Adrenal gland (tissue), 12 donors: ENCODE results near the gene CNOT6. TPM values are rescaled to one million over a fixed set of nuclear protein-coding genes. Genes with fewer than 3 reads are reported as not detected.
"Not testable (repeated sequence)": the region's sequence is repeated elsewhere in the genome, so short reads cannot be mapped to it uniquely, and the experiment has no call there.

ENCODE experiments used
- DNase-seq, 7 donors: peaks; one replicate each; pipeline ENCODE4 v3.0.0-alpha.2; 2019 to 2020
- H3K27ac ChIP-seq, 5 donors: fragments of 200-600 bp; sonication (generic) in 4 of 5; 1 replicate in 3 of 5; 2 replicates in 2 of 5; pipeline versions ENCODE4 v1.5.1 to v1.8.0; 2016 to 2020; ENCODE audit warnings: mild to moderate bottlenecking in 1 of 5
- H3K27me3 ChIP-seq: fragments of 200-600 bp; 2 replicates; pipeline ENCODE4 v1.8.0; 2021
- H3K36me3 ChIP-seq, 2 donors: fragments of 200-600 bp; replicated peaks in 1 of 2; 1 replicate in 1 of 2; 2 replicates in 1 of 2; pipeline versions ENCODE4 v1.5.1 to v1.8.0; 2018 to 2022
- H3K4me1 ChIP-seq, 2 donors: fragments of 200-600 bp; replicated peaks in 1 of 2; 1 replicate in 1 of 2; 2 replicates in 1 of 2; pipeline versions ENCODE4 v1.5.1 to v1.8.0; 2018 to 2021
- H3K4me3 ChIP-seq, 4 donors: fragments of 200-600 bp; sonication (generic) in 3 of 4; one replicate each; pipeline ENCODE4 v1.5.1; 2016 to 2018
- H3K9me3 ChIP-seq, 3 donors: fragments of 200-600 bp; sonication (generic) in 1 of 3; replicated peaks in 1 of 3; 1 replicate in 2 of 3; 2 replicates in 1 of 3; pipeline versions ENCODE4 v1.5.1 to v1.8.0; 2016 to 2021
- POLR2A ChIP-seq, 2 donors: fragments of 450-650 bp; IDR thresholded peaks; one replicate each; pipeline ENCODE4 v1.6.1; 2017; ENCODE audit warnings: antibody characterized with exemption in 2 of 2, mild to moderate bottlenecking in 2 of 2, moderate library complexity in 1 of 2
- WGBS, 4 donors: extraction: QIAGEN DNeasy Blood & Tissue Kit in 2 of 4; methylation state at CpG; one replicate each; pipeline versions ENCODE4 v1.1.5 to v1.1.7; 2013 to 2017; 5-methylcytosine and 5-hydroxymethylcytosine counted together
- intact Hi-C, 2 donors: fragments of 100-400 bp; cut with DNase I; formaldehyde crosslinking; loops; one replicate each; pipeline versions ENCODE4 v1.14.1 to v1.15.0; 2022 to 2023
- polyA plus RNA-seq, 3 donors: library from polyadenylated mRNA; stranded (reverse); fragments of 200-250 nt in 2 of 3; fragments of 350-450 nt in 1 of 3; fragmentation: Illumina TruSeq in 1 of 3; extraction: RNeasy Lipid Tissue Mini Kit (QIAGEN cat#74804) in 1 of 3; gene quantifications; one replicate each; pipeline ENCODE4 v1.2.3, GENCODE V29; 2013 to 2014
- total RNA-seq, 9 donors: library from RNA; depleted of rRNA in 4 of 9; stranded (reverse); fragments of >200 nt in 4 of 9; fragments of 120-200 nt in 1 of 9; fragmentation: NEBNext Ultra II Directional in 1 of 9; extraction: Animal tissue kit (Norgen Biotek cat#: 25700) in 1 of 9; gene quantifications; one replicate each; pipeline versions ENCODE4 v1.1.0 to v1.2.4, GENCODE V29; 2013 to 2023
- TF ChIP-seq, protein P1 (sequence below), 6 experiments: fragments of 450-650 bp in 4 of 6; fragments of 200-600 bp in 2 of 6; sonication (generic) in 1 of 6; IDR thresholded peaks; 1 replicate in 5 of 6; 2 replicates in 1 of 6; pipeline versions ENCODE4 v1.5.1 to v1.8.0; 2016 to 2021; ENCODE audit warnings: antibody characterized with exemption in 6 of 6, mild to moderate bottlenecking in 2 of 6, moderate library complexity in 1 of 6
- donor health status: healthy with polysubstance abuse.
- donor health status: Bipolar disorder and iron deficiency.
- donor health status: DM: yes; HTN: yes; CAD: no.
- donor health status: DM: no; HTN: no; CAD: no.
- donor health status: DM: no; HTN: no; CAD: no.
- donor health status: DM: yes; HTN: yes; CAD: no.

CNOT6 gene
- total and polyA plus RNA-seq, 12 donors: 4.4 to 19.9 (median 11.5) TPM

DNA sequence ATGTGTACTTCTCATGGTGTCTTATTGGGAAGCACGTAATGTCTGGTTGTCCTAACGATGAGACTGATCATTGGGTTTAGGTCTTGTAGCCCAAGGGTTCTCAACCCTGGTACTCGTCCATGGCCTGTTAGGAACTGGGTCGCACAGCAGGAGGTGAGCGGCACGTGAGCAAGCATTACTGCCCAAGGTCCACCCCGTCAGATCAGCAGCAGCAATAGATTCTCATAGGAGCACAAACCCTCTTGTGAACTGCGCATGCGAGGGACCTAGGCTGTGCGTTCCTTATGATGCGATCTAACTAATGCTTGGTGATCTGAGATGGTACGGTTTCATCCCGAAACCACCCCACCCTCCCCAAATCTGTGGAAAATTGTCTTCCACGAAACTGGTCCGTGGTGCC, 33.5 kb downstream of the CNOT6 start:
- H3K4me3 ChIP-seq: no peak overlapping the region
- no peaks in the 10 kb centered on the region for H3K27me3 ChIP-seq
- H3K9me3 ChIP-seq: no peaks in the 10 kb centered on the region
- TF ChIP-seq, protein P1, sequence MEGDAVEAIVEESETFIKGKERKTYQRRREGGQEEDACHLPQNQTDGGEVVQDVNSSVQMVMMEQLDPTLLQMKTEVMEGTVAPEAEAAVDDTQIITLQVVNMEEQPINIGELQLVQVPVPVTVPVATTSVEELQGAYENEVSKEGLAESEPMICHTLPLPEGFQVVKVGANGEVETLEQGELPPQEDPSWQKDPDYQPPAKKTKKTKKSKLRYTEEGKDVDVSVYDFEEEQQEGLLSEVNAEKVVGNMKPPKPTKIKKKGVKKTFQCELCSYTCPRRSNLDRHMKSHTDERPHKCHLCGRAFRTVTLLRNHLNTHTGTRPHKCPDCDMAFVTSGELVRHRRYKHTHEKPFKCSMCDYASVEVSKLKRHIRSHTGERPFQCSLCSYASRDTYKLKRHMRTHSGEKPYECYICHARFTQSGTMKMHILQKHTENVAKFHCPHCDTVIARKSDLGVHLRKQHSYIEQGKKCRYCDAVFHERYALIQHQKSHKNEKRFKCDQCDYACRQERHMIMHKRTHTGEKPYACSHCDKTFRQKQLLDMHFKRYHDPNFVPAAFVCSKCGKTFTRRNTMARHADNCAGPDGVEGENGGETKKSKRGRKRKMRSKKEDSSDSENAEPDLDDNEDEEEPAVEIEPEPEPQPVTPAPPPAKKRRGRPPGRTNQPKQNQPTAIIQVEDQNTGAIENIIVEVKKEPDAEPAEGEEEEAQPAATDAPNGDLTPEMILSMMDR (IDR thresholded peaks at IDR 0.05): no peak
- no peak for TF ChIP-seq POLR2A (IDR thresholded peaks at IDR 0.05)
- no peaks in the 10 kb centered on the region for H3K36me3 ChIP-seq
- no peak overlapping the region for H3K27ac ChIP-seq
- peaks cover 0 to 14% of the 10 kb centered on the region in 2 donors for H3K4me1 ChIP-seq
- DNase-seq: no peak
- WGBS, 4 donors: 94 to 96% (median 95%) methylated on average over 15 of the region's 15 CpGs
- intact Hi-C loops: no loop called here

GRCh38 chr5:180531036-180531585, 36.9 kb downstream of the CNOT6 start:
- intact Hi-C loops, H3K4me3 ChIP-seq, DNase-seq, H3K9me3 ChIP-seq, H3K27me3 ChIP-seq, H3K27ac ChIP-seq, H3K36me3 ChIP-seq, H3K4me1 ChIP-seq: not testable (repeated sequence)
- WGBS, 4 donors: 88 to 98% (median 93%) methylated on average over 15 to 41 of the region's 43 CpGs

- Histone ChIP-seq H3K9me3 (no peaks in the 10 kb centered on the region), H3K4me1 (no peaks in the 10 kb centered on the region), H3K36me3 (no peaks in the 10 kb centered on the region), H3K27me3 (no peaks in the 10 kb centered on the region), H3K27ac (no peak overlapping the region), H3K4me3 (no peak overlapping the region)
- intact Hi-C loops: no loop called here
- TF ChIP-seq, protein P1 (IDR thresholded peaks at IDR 0.05): no peak
- TF ChIP-seq POLR2A (IDR thresholded peaks at IDR 0.05): no peak
- WGBS, 4 donors: 98 to 100% (median 100%) methylated on average over 1 of the region's 1 CpG
- DNase-seq: no peak
Observed at GRCh38 chr5:180532268-180532667, 38.1 kb downstream of the CNOT6 start.

DNA sequence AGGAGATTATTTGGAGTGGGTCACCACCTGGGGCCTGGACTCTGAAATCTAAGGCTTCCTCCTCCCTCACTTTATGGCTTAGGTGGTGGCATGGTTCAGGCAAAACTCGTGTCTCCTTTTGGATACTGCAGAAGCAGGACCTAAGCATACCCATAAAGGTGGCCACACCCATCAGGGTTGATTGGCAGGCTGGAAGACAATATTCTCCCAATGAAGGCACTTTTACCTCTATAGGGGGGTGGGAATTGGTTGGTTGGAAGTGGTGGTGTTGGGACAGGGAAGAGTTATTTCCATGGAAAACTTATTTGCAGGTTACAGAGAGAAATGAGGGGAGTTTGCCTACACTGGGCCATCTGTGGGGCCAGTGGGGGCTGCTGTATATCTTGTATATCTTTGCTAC, 39.7 kb downstream of the CNOT6 start:
- intact Hi-C loops: no loop called here
- no peaks in the 10 kb centered on the region for H3K36me3 ChIP-seq

DNA sequence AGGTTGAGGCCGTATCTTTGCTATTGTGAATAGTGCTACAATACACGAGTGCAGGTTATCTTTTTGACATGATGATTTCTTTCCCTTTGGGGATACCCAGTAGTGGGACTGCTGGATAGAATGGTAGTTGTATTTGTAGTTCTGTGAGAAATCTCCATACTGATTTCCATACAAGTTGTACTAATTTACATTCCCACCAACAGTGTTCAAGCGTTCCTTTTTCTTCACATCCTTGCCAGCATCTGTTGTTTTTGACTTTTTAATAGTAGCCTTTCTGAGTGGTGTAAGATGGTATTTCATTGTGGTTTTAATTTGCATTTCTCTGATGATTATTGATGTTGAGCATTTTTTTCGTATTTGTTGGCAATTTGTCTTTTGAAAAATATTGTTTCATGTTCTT, 41.4 kb downstream of the CNOT6 start:
- Histone ChIP-seq H3K4me1 (no peaks in the 10 kb centered on the region), H3K27ac (no peak overlapping the region), H3K4me3 (no peak overlapping the region), H3K36me3 (no peaks in the 10 kb centered on the region), H3K27me3 (no peaks in the 10 kb centered on the region), H3K9me3 (no peaks in the 10 kb centered on the region)
- WGBS, 4 donors: 87 to 91% (median 89%) methylated on average over 4 of the region's 4 CpGs
- intact Hi-C loops: no loop called here
- TF ChIP-seq, protein P1 (IDR thresholded peaks at IDR 0.05): no peak
- no peak for TF ChIP-seq POLR2A (IDR thresholded peaks at IDR 0.05)
- no peak for DNase-seq

More for the DNA sequence above, 39.7 kb downstream of the CNOT6 start:
- no peaks in the 10 kb centered on the region for H3K9me3 ChIP-seq
- DNase-seq: no peak
- no peak overlapping the region for H3K27ac ChIP-seq
- no peak overlapping the region for H3K4me3 ChIP-seq
- 76 to 100% (median 95%) methylated on average over 1 of the region's 1 CpG for WGBS, 4 donors
- TF ChIP-seq, protein P1 (IDR thresholded peaks at IDR 0.05): no peak
- TF ChIP-seq POLR2A (IDR thresholded peaks at IDR 0.05): no peak
- no peaks in the 10 kb centered on the region for H3K27me3 ChIP-seq
- no peaks in the 10 kb centered on the region for H3K4me1 ChIP-seq
